ENCODE results near the gene ATOSA. TPM values are rescaled to one million over a fixed set of nuclear protein-coding genes. Genes with fewer than 3 reads are reported as not detected.
A peak's percentile ranks its signal among the peaks of the same experiment; 100 is the strongest.

Gene ATOSA
- total RNA-seq, 1 donor from 2014 or later: 26.8 TPM

DNA sequence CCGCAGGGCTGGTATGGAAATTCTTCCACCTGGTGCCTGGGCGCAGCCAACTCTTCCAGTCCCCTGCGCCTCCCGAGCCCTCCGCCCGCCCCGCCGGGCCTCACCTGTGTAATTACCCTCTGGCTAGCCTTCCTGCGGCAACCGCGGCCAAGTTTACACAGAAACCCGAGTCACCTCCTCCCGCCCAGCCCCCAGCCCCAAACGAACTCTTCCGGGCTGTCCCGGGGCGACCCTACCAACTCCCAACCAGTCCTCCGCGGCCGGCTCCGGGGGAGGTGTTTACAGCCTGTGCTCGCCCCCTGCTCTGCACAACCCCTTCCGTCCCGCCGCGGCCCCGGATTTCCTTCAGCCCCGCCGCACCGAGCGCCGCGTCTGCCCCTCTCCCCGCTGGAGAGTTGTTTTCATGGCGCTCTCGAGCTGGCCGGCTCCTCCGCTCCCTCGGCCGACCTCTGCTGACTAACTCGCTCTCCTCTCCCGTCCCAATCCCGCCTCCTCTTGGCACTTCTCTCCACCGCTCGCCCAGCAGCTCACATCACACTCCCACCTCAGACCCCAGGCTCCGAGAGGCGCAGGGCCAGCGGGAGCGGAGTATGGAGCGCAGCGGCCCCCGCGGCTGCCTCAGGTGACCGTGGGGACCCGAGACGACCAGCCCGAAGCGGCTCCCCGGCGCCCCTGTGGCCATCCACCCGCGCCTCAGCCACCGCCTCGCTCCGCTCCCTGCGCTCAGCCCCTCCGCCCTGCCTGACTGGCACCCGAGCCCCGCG, 538 bp downstream of the ATOSA start:
- Histone ChIP-seq H3K79me2 (ENCODE audit: low read depth) (no peaks in the 10 kb centered on the region), H3K9me3 (ENCODE audit: low read depth) (no peaks in the 10 kb centered on the region), H2AFZ (replicated peaks) (peak overlapping the region; percentile 98), H3K4me1 (peaks cover 16% of the 10 kb centered on the region), H3K4me3 (peak overlapping the region; percentile 88), H4K20me1 (ENCODE audit: low read depth) (no peaks in the 10 kb centered on the region), H3K4me2 (peak overlapping the region; percentile 91), H3K9ac (peak overlapping the region; percentile 38), H3K27ac (peak overlapping the region; percentile 55), H3K27me3 (peaks cover 19% of the 10 kb centered on the region), H3F3A (ENCODE audit: low read depth) (peaks cover 28% of the 10 kb centered on the region), H3K36me3 (no peaks in the 10 kb centered on the region)
- Mint-ChIP-seq H3K4me1 (peaks cover 23% of the 10 kb centered on the region), H3K4me3 (peak overlapping the region; percentile 99), H3K36me3 (peaks cover 3% of the 10 kb centered on the region), H3K9me3 (no peaks in the 10 kb centered on the region), H3K27ac (peak overlapping the region; percentile 88), H3K27me3 (ENCODE audit: insufficient read depth, low read depth) (no peaks in the 10 kb centered on the region)
- peak; percentile 82 for DNase-seq (ENCODE audit: low spot score)
- TF ChIP-seq, protein P1, sequence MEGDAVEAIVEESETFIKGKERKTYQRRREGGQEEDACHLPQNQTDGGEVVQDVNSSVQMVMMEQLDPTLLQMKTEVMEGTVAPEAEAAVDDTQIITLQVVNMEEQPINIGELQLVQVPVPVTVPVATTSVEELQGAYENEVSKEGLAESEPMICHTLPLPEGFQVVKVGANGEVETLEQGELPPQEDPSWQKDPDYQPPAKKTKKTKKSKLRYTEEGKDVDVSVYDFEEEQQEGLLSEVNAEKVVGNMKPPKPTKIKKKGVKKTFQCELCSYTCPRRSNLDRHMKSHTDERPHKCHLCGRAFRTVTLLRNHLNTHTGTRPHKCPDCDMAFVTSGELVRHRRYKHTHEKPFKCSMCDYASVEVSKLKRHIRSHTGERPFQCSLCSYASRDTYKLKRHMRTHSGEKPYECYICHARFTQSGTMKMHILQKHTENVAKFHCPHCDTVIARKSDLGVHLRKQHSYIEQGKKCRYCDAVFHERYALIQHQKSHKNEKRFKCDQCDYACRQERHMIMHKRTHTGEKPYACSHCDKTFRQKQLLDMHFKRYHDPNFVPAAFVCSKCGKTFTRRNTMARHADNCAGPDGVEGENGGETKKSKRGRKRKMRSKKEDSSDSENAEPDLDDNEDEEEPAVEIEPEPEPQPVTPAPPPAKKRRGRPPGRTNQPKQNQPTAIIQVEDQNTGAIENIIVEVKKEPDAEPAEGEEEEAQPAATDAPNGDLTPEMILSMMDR (IDR thresholded peaks at IDR 0.05): peak; percentile 14
- peak; percentile 28 for TF ChIP-seq EZH2 (IDR thresholded peaks at IDR 0.05)
- no peak for TF ChIP-seq EZH2phosphoT487 (IDR thresholded peaks at IDR 0.05)

DNA sequence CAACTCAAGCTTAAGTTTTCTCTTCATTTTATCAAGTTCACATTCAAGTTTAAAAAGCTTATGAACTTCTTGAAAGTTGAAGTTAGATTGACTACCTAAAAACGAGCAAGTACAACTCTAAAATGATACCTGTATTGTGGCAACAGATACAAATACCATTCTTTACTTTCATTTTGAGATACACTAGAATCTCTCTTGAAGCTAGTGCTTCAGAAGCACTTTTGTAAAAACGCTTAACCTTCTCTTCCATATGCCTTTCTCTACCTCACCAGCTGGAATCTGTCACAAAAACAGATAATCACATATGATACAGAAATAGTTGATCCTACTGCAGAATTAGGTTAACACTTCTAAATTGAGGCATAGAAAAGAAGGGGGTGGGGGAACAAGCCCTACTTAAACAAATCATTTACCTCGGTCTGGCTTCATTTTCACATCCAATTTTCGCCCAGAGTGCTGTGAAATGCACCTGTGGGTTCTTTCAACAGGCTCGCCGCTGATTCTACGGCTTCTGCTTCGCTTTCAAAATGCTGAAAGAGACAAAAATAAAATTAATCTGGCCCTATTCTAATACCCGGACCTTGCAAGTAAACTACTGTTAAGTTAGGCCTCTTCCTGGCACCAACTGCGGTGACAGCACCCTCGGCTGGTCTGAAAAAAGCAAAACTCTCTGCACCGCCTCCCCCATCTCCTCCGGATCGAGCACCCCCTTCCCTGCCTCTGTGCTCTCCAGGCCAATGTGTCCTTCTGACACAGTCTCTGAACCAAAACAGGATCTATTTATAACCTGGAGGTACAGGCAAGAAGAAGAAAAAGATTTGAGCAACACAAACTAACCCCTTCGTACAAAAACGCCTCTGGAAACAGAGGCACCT, 1.4 kb downstream of the ATOSA start:
- TF ChIP-seq EZH2phosphoT487 (IDR thresholded peaks at IDR 0.05) (no peak), EZH2 (IDR thresholded peaks at IDR 0.05) (no peak)
- TF ChIP-seq, protein P1 (IDR thresholded peaks at IDR 0.05): peak; percentile 21
- H3K27ac ChIP-seq: no peak overlapping the region

DNA sequence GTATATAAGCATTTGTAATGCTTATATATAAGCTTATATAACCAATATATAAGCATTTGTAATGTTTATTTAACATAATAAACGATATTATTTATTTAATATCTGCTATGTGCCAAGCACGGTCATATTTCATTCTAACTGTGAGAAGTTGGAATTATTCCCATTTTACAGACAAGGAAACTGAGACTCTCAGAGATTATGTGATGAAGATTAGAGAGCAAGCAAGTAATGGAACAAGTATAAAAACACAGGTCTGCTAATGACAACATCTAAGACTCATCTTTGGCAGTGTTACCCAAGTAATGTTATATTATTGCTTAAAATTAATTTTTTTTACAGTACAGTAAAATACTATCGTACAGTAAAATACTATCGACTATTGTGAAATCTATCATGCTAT, 4.4 kb downstream of the ATOSA start:
- Histone ChIP-seq H3K4me3 (no peak overlapping the region), H3K27ac (no peak overlapping the region), H3K36me3 (no peaks in the 10 kb centered on the region), H3F3A (ENCODE audit: low read depth) (peaks cover 22% of the 10 kb centered on the region), H2AFZ (replicated peaks) (no peak overlapping the region), H3K4me1 (peaks cover 10% of the 10 kb centered on the region), H3K4me2 (no peak overlapping the region), H3K27me3 (no peaks in the 10 kb centered on the region), H3K79me2 (ENCODE audit: low read depth) (no peaks in the 10 kb centered on the region), H3K9me3 (ENCODE audit: low read depth) (no peaks in the 10 kb centered on the region), H4K20me1 (ENCODE audit: low read depth) (no peaks in the 10 kb centered on the region), H3K9ac (no peak overlapping the region)
- no peaks in the 10 kb centered on the region for H3K27me3 Mint-ChIP-seq (ENCODE audit: insufficient read depth, low read depth)
- peaks cover 16% of the 10 kb centered on the region for H3K4me1 Mint-ChIP-seq
- peaks cover 10% of the 10 kb centered on the region for H3K36me3 Mint-ChIP-seq
- TF ChIP-seq EZH2phosphoT487 (IDR thresholded peaks at IDR 0.05): no peak
- TF ChIP-seq, protein P1 (IDR thresholded peaks at IDR 0.05): no peak
- TF ChIP-seq EZH2 (IDR thresholded peaks at IDR 0.05): no peak
- DNase-seq (ENCODE audit: low spot score): no peak
- H3K27ac Mint-ChIP-seq: no peak overlapping the region
- H3K4me3 Mint-ChIP-seq: no peak overlapping the region
- no peaks in the 10 kb centered on the region for H3K9me3 Mint-ChIP-seq

More for the DNA sequence above, 1.4 kb downstream of the ATOSA start:
- peaks cover 18% of the 10 kb centered on the region for H3K27me3 ChIP-seq
- peak overlapping the region; percentile 88 for H3K4me3 ChIP-seq
- peaks cover 28% of the 10 kb centered on the region for H3F3A ChIP-seq (ENCODE audit: low read depth)
- Mint-ChIP-seq H3K27me3 (ENCODE audit: insufficient read depth, low read depth) (no peaks in the 10 kb centered on the region), H3K36me3 (peaks cover 3% of the 10 kb centered on the region), H3K4me1 (peaks cover 23% of the 10 kb centered on the region), H3K4me3 (peak overlapping the region; percentile 99), H3K9me3 (no peaks in the 10 kb centered on the region), H3K27ac (peak overlapping the region; percentile 57)
- no peaks in the 10 kb centered on the region for H3K79me2 ChIP-seq (ENCODE audit: low read depth)
- peak overlapping the region; percentile 91 for H3K4me2 ChIP-seq
- no peak overlapping the region for H3K9ac ChIP-seq
- H3K36me3 ChIP-seq: no peaks in the 10 kb centered on the region
- peak; percentile 59 for DNase-seq (ENCODE audit: low spot score)
- H4K20me1 ChIP-seq (ENCODE audit: low read depth): no peaks in the 10 kb centered on the region
- peak overlapping the region; percentile 98 for H2AFZ ChIP-seq (replicated peaks)
- H3K4me1 ChIP-seq: peaks cover 16% of the 10 kb centered on the region
- H3K9me3 ChIP-seq (ENCODE audit: low read depth): no peaks in the 10 kb centered on the region
